WTC11 (cell line): ENCODE measurements around the gene TBRG4. TPM values are rescaled to one million over a fixed set of nuclear protein-coding genes. Genes with fewer than 3 reads are reported as not detected.

ENCODE experiments used
- ATAC-seq: fragments of 200-7000 bp; cut with Tn5 transposase; 2 replicates; pipeline ENCODE4 v1.10.0; 2021; ENCODE audit warnings: mild to moderate bottlenecking, moderate library complexity
- CTCF ChIA-PET: fragments of 300-600 bp; sonication (Branson Sonifier 250); formaldehyde crosslinking; loops from one replicate; lab custom pipeline; 2021; ENCODE audit warnings: antibody characterized with exemption; lab: Charles Lee
- POLR2A ChIA-PET: fragments of 350-600 bp; sonication (Branson Sonifier 250); formaldehyde crosslinking; loops from one replicate; lab custom pipeline; 2021; ENCODE audit warnings: antibody characterized with exemption; lab: Charles Lee
- DNase-seq: peaks from one replicate; pipeline ENCODE4 v3.0.0; 2021; ENCODE audit warnings: low spot score
- H3K27ac Mint-ChIP-seq: 2 replicates; pipeline ENCODE4 v1.8.0; 2021; ENCODE audit warnings: mixed read lengths
- H3K27me3 Mint-ChIP-seq: 2 replicates; pipeline ENCODE4 v1.8.0; 2021; ENCODE audit warnings: low read depth, mild to moderate bottlenecking, moderate library complexity, mixed read lengths
- H3K36me3 Mint-ChIP-seq: 2 replicates; pipeline ENCODE4 v1.8.0; 2021; ENCODE audit warnings: mixed read lengths
- H3K4me1 Mint-ChIP-seq: 2 replicates; pipeline ENCODE4 v1.8.0; 2022; ENCODE audit warnings: mixed read lengths
- H3K4me3 Mint-ChIP-seq: 2 replicates; pipeline ENCODE4 v1.8.0; 2021; ENCODE audit warnings: mild to moderate bottlenecking, moderate library complexity, mixed read lengths
- H3K9me3 Mint-ChIP-seq: 2 replicates; pipeline ENCODE4 v1.8.0; 2021; ENCODE audit warnings: mixed read lengths
- ELF4 ChIP-seq: sonication (generic); formaldehyde crosslinking; IDR thresholded peaks from 2 replicates; pipeline ENCODE4 v1.8.1; 2022; ENCODE audit warnings: low read depth, mild to moderate bottlenecking, moderate library complexity, missing genetic modification reagents
- HMGA2 ChIP-seq: fragments of 250-450 bp; sonication (Bioruptor Pico); IDR thresholded peaks from 2 replicates; pipeline ENCODE4 v1.4.0; 2021; ENCODE audit warnings: mild to moderate bottlenecking, moderate library complexity
- NFATC4 ChIP-seq: fragments of 250-450 bp; sonication (Bioruptor Pico); IDR thresholded peaks from 2 replicates; pipeline ENCODE4 v1.9.0; 2021; ENCODE audit warnings: mild to moderate bottlenecking
- NFE2L1 ChIP-seq: sonication (generic); formaldehyde crosslinking; IDR thresholded peaks from 2 replicates; pipeline ENCODE4 v1.8.1; 2023; ENCODE audit warnings: missing genetic modification reagents
- TEAD1 ChIP-seq: sonication (generic); formaldehyde crosslinking; IDR thresholded peaks from 2 replicates; pipeline ENCODE4 v1.8.0; 2022; ENCODE audit warnings: mild to moderate bottlenecking, missing genetic modification reagents
- total RNA-seq: library from RNA; stranded (reverse); gene quantifications from 3 replicates; pipeline ENCODE4 v1.2.3, GENCODE V29; 2021
- TF ChIP-seq, protein P1 (sequence below): sonication (generic); formaldehyde crosslinking; IDR thresholded peaks from 2 replicates; pipeline ENCODE4 v1.8.1; 2023; ENCODE audit warnings: mild to moderate bottlenecking, missing genetic modification reagents
- TF ChIP-seq, protein P2 (sequence below): sonication (generic); formaldehyde crosslinking; IDR thresholded peaks from 2 replicates; pipeline ENCODE4 v1.8.1; 2023; ENCODE audit warnings: mild to moderate bottlenecking, missing genetic modification reagents, moderate library complexity
- TF ChIP-seq, protein P3 (sequence below): fragments of 250-450 bp; sonication (Bioruptor Pico); IDR thresholded peaks from 2 replicates; pipeline ENCODE4 v1.9.0; 2021; ENCODE audit warnings: mild to moderate bottlenecking
- TF ChIP-seq, protein P4 (sequence below): sonication (generic); formaldehyde crosslinking; IDR thresholded peaks from 2 replicates; pipeline ENCODE4 v1.8.1; 2023; ENCODE audit warnings: mild to moderate bottlenecking, missing genetic modification reagents, borderline replicate concordance
- TF ChIP-seq, protein P5 (sequence below): sonication (generic); formaldehyde crosslinking; conservative IDR thresholded peaks from 2 replicates; pipeline ENCODE4 v1.8.1; 2022; ENCODE audit warnings: mild to moderate bottlenecking, missing genetic modification reagents
- TF ChIP-seq, protein P6 (sequence below): sonication (generic); formaldehyde crosslinking; IDR thresholded peaks from 2 replicates; pipeline ENCODE4 v1.8.1; 2022; ENCODE audit warnings: low read depth, missing genetic modification reagents, borderline replicate concordance
- TF ChIP-seq, protein P7 (sequence below): fragments of 250-450 bp; sonication (Bioruptor Pico); IDR thresholded peaks from 2 replicates; pipeline ENCODE4 v1.9.0; 2021; ENCODE audit warnings: mild to moderate bottlenecking, borderline replicate concordance

TBRG4 gene
- total RNA-seq, 1 experiment from 2014 or later, result 167 TPM

DNA sequence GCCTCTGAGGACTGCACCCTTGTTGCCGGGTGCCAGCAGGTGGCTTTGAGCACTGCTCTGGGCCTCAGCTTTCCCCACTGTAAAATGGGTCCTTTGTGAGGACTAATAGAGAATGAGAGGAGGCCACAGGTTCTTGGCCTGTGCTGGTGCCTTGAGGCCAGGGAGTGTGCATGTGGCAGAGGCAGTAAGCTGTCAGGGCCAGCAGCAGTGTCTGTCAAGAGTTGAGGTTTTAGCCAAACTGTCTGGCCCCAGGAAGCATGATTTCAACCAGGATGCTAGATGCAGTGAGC, 36.2 kb downstream of the TBRG4 start:
- DNase-seq (no peak), ATAC-seq (no peak)
- ChIA-PET CTCF (interaction anchor here (1.4 kb wide), 1 partner anchor 102 kb away, joined by 4 read pairs; no protein-coding TSS in a partner anchor), POLR2A (no interaction called here)
- no peak overlapping the region for H3K27ac Mint-ChIP-seq
- peaks cover 12% of the 10 kb centered on the region for H3K36me3 Mint-ChIP-seq
- no peak overlapping the region for H3K4me3 Mint-ChIP-seq
- TF ChIP-seq ELF4 (CRISPR knock-in tag), result no peak
- TF ChIP-seq, protein P1, sequence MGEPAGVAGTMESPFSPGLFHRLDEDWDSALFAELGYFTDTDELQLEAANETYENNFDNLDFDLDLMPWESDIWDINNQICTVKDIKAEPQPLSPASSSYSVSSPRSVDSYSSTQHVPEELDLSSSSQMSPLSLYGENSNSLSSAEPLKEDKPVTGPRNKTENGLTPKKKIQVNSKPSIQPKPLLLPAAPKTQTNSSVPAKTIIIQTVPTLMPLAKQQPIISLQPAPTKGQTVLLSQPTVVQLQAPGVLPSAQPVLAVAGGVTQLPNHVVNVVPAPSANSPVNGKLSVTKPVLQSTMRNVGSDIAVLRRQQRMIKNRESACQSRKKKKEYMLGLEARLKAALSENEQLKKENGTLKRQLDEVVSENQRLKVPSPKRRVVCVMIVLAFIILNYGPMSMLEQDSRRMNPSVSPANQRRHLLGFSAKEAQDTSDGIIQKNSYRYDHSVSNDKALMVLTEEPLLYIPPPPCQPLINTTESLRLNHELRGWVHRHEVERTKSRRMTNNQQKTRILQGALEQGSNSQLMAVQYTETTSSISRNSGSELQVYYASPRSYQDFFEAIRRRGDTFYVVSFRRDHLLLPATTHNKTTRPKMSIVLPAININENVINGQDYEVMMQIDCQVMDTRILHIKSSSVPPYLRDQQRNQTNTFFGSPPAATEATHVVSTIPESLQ (CRISPR knock-in tag), result no peak
- TF ChIP-seq NFATC4 (CRISPR knock-in tag), result no peak
- TF ChIP-seq TEAD1 (CRISPR knock-in tag), result no peak
- H3K4me1 Mint-ChIP-seq, result no peaks in the 10 kb centered on the region
- H3K9me3 Mint-ChIP-seq, result 0 out of 2 replicates have a peak, but pooled peaks cover 5% of the 10 kb centered on the region
- no peaks in the 10 kb centered on the region for H3K27me3 Mint-ChIP-seq

DNA sequence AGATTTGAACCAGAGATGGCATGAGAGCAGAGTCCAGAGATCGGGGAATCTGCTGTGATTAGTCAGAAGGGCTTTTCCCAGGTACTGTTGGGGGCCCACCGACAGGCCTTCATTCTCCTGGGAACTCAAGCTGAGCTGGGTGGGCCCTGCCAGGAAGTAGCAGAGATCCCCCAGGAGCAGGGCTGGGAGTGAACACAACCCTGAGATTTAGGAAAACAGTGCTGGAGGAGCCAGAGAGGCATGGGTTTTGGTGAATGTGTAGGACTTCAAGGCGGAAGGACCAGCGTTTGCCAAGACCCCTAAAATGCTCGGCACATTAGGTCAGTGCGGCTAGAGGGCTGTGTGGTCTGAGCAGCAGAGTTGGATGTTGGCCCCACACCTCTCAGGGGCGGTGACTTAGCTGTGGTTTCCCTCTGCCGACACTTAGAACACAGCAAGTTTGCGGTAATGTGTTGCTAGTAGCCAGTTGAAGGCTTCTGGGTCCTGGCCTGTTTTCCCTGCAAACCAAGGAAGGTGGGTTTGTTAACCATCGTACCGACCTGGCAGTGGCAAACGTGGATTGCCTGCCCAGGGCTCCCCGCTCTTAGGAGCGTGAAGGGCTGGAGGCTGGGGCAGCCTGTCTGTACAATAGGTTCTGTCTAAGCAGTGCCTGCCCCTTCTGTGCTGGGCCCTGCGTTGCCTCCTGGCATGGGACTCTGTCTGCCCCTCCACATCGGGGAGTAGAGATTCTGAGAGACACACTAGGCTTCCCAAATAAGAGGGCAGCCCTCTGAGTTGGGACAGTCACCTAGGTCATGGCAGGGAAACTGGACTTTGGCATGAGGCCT, 36.8 kb downstream of the TBRG4 start:
- ATAC-seq (no peak), DNase-seq (no peak)
- 0 out of 2 replicates have a peak, but pooled peaks cover under 1% of the 10 kb centered on the region for H3K9me3 Mint-ChIP-seq
- H3K36me3 Mint-ChIP-seq, result peaks cover 12% of the 10 kb centered on the region
- H3K27ac Mint-ChIP-seq, result no peak overlapping the region
- ChIA-PET CTCF (interaction anchor here (1.4 kb wide), 1 partner anchor 101 kb away, joined by 4 read pairs; no protein-coding TSS in a partner anchor), POLR2A (no interaction called here)
- no peaks in the 10 kb centered on the region for H3K27me3 Mint-ChIP-seq
- H3K4me1 Mint-ChIP-seq, result no peaks in the 10 kb centered on the region
- no peak overlapping the region for H3K4me3 Mint-ChIP-seq
- TF ChIP-seq HMGA2 (CRISPR knock-in tag), result no peak
- TF ChIP-seq, protein P2, sequence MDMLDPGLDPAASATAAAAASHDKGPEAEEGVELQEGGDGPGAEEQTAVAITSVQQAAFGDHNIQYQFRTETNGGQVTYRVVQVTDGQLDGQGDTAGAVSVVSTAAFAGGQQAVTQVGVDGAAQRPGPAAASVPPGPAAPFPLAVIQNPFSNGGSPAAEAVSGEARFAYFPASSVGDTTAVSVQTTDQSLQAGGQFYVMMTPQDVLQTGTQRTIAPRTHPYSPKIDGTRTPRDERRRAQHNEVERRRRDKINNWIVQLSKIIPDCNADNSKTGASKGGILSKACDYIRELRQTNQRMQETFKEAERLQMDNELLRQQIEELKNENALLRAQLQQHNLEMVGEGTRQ (CRISPR knock-in tag), result no peak
- TF ChIP-seq, protein P1 (CRISPR knock-in tag), result no peak
- TF ChIP-seq, protein P3, sequence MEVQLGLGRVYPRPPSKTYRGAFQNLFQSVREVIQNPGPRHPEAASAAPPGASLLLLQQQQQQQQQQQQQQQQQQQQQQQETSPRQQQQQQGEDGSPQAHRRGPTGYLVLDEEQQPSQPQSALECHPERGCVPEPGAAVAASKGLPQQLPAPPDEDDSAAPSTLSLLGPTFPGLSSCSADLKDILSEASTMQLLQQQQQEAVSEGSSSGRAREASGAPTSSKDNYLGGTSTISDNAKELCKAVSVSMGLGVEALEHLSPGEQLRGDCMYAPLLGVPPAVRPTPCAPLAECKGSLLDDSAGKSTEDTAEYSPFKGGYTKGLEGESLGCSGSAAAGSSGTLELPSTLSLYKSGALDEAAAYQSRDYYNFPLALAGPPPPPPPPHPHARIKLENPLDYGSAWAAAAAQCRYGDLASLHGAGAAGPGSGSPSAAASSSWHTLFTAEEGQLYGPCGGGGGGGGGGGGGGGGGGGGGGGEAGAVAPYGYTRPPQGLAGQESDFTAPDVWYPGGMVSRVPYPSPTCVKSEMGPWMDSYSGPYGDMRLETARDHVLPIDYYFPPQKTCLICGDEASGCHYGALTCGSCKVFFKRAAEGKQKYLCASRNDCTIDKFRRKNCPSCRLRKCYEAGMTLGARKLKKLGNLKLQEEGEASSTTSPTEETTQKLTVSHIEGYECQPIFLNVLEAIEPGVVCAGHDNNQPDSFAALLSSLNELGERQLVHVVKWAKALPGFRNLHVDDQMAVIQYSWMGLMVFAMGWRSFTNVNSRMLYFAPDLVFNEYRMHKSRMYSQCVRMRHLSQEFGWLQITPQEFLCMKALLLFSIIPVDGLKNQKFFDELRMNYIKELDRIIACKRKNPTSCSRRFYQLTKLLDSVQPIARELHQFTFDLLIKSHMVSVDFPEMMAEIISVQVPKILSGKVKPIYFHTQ, result no peak
- TF ChIP-seq, protein P4, sequence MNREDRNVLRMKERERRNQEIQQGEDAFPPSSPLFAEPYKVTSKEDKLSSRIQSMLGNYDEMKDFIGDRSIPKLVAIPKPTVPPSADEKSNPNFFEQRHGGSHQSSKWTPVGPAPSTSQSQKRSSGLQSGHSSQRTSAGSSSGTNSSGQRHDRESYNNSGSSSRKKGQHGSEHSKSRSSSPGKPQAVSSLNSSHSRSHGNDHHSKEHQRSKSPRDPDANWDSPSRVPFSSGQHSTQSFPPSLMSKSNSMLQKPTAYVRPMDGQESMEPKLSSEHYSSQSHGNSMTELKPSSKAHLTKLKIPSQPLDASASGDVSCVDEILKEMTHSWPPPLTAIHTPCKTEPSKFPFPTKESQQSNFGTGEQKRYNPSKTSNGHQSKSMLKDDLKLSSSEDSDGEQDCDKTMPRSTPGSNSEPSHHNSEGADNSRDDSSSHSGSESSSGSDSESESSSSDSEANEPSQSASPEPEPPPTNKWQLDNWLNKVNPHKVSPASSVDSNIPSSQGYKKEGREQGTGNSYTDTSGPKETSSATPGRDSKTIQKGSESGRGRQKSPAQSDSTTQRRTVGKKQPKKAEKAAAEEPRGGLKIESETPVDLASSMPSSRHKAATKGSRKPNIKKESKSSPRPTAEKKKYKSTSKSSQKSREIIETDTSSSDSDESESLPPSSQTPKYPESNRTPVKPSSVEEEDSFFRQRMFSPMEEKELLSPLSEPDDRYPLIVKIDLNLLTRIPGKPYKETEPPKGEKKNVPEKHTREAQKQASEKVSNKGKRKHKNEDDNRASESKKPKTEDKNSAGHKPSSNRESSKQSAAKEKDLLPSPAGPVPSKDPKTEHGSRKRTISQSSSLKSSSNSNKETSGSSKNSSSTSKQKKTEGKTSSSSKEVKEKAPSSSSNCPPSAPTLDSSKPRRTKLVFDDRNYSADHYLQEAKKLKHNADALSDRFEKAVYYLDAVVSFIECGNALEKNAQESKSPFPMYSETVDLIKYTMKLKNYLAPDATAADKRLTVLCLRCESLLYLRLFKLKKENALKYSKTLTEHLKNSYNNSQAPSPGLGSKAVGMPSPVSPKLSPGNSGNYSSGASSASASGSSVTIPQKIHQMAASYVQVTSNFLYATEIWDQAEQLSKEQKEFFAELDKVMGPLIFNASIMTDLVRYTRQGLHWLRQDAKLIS (CRISPR knock-in tag), result no peak
- TF ChIP-seq, protein P5, sequence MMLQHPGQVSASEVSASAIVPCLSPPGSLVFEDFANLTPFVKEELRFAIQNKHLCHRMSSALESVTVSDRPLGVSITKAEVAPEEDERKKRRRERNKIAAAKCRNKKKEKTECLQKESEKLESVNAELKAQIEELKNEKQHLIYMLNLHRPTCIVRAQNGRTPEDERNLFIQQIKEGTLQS (CRISPR knock-in tag), result no peak
- TF ChIP-seq, protein P6, sequence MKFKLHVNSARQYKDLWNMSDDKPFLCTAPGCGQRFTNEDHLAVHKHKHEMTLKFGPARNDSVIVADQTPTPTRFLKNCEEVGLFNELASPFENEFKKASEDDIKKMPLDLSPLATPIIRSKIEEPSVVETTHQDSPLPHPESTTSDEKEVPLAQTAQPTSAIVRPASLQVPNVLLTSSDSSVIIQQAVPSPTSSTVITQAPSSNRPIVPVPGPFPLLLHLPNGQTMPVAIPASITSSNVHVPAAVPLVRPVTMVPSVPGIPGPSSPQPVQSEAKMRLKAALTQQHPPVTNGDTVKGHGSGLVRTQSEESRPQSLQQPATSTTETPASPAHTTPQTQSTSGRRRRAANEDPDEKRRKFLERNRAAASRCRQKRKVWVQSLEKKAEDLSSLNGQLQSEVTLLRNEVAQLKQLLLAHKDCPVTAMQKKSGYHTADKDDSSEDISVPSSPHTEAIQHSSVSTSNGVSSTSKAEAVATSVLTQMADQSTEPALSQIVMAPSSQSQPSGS (CRISPR knock-in tag), result no peak
- no peak for TF ChIP-seq NFE2L1 (CRISPR knock-in tag)
- TF ChIP-seq, protein P7, sequence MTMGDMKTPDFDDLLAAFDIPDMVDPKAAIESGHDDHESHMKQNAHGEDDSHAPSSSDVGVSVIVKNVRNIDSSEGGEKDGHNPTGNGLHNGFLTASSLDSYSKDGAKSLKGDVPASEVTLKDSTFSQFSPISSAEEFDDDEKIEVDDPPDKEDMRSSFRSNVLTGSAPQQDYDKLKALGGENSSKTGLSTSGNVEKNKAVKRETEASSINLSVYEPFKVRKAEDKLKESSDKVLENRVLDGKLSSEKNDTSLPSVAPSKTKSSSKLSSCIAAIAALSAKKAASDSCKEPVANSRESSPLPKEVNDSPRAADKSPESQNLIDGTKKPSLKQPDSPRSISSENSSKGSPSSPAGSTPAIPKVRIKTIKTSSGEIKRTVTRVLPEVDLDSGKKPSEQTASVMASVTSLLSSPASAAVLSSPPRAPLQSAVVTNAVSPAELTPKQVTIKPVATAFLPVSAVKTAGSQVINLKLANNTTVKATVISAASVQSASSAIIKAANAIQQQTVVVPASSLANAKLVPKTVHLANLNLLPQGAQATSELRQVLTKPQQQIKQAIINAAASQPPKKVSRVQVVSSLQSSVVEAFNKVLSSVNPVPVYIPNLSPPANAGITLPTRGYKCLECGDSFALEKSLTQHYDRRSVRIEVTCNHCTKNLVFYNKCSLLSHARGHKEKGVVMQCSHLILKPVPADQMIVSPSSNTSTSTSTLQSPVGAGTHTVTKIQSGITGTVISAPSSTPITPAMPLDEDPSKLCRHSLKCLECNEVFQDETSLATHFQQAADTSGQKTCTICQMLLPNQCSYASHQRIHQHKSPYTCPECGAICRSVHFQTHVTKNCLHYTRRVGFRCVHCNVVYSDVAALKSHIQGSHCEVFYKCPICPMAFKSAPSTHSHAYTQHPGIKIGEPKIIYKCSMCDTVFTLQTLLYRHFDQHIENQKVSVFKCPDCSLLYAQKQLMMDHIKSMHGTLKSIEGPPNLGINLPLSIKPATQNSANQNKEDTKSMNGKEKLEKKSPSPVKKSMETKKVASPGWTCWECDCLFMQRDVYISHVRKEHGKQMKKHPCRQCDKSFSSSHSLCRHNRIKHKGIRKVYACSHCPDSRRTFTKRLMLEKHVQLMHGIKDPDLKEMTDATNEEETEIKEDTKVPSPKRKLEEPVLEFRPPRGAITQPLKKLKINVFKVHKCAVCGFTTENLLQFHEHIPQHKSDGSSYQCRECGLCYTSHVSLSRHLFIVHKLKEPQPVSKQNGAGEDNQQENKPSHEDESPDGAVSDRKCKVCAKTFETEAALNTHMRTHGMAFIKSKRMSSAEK (CRISPR knock-in tag), result no peak
